Measurements from ENCODE around the gene PLCB2. TPM values are rescaled to one million over a fixed set of nuclear protein-coding genes. Genes with fewer than 3 reads are reported as not detected.

PLCB2 gene
- polyA plus RNA-seq, 1 donor from 2014 or later = 7.4 TPM

DNA sequence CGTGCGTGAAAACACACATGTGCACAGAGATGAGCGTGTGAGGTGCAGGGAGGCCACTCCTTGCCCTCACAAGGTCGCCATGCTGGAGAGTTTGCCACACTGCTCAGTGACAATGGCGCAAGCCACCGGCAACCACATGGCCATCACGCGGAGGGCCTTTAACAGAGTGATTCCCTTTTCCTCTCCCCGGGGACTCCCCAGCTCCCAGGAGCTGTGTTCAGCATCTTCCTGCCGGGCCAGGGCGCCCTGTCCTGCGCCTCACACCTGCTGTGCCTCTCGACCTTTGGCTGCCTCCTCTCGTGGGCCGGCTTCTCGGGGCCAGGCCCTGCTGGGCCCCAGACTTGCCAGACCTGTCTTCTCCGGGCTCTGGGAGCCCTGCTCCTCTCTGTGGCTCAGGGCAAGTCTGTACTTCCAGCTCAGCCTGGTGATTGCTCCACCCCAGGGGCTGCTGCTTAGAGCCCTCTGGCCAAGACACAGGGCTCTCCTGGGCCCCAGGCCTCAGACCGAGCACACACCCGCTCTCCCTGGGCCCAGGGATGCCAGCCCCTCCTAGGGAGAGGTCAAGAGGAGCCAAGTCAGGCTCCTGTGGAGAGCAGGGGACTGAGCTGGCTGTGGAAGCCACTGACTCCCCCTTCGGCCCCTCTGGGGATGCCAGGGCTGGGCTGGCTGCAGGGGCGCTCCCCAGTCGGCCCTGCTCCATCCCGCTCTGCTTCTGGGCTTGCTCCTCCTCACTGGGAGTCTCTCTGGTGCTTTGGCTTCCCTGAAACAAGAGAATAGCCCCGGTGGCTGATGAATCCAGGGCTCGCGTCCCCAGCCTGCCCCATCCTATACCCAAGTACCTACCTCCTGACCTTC is 27.4 kb upstream of the PLCB2 start:
- Histone ChIP-seq H3K27ac (ENCODE audit: low read length) (no peak overlapping the region), H2AFZ (ENCODE audit: low read depth, low read length) (no peak overlapping the region), H3K36me3 (ENCODE audit: insufficient read depth, low read length) (no peaks in the 10 kb centered on the region), H3K4me3 (ENCODE audit: low read length) (no peak overlapping the region), H3K27me3 (ENCODE audit: insufficient read depth, low read depth, low read length) (no peaks in the 10 kb centered on the region), H3K9ac (ENCODE audit: low read length) (no peak overlapping the region), H3F3A (ENCODE audit: insufficient read depth, low read length, poor library complexity, severe bottlenecking) (no peaks in the 10 kb centered on the region), H3K79me2 (replicated peaks; ENCODE audit: insufficient read depth, low read length) (no peaks in the 10 kb centered on the region), H3K4me2 (ENCODE audit: low read length) (no peak overlapping the region), H4K20me1 (ENCODE audit: insufficient read depth) (no peaks in the 10 kb centered on the region), H3K9me2 (ENCODE audit: insufficient read depth, low read length) (no peaks in the 10 kb centered on the region), H3K9me3 (ENCODE audit: low read length) (no peaks in the 10 kb centered on the region)
- no peak for TF ChIP-seq SMC3 (conservative IDR thresholded peaks at IDR 0.05; ENCODE audit: poor library complexity)
- TF ChIP-seq EP300 (conservative IDR thresholded peaks at IDR 0.05; ENCODE audit: poor library complexity, severe bottlenecking) = no peak
- TF ChIP-seq TAF1 (IDR thresholded peaks at IDR 0.05; ENCODE audit: low read depth) = no peak
- TF ChIP-seq RAD21 (conservative IDR thresholded peaks at IDR 0.05) = no peak

DNA sequence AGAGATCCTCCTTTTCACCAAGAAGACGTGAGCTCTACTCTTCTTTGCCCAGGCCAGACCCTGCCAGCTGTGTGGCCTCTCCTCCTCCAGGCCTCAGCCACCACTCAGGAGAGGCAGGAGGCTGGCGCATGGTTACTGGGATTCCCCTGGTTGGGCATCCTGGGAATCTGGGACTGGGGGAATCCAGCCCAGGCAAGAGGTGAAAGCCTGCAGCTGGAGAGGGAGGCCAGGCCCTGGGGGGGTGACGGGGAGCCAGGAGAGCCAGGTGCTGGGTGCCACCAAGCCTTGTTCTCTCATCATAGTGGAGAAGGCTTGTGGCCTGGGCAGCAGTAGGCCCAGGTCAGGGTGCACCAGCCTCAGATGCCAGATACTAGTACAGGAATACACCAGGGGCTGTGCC is 26.8 kb upstream of the PLCB2 start:
- H3K36me3 ChIP-seq (ENCODE audit: insufficient read depth, low read length) = no peaks in the 10 kb centered on the region
- H3K79me2 ChIP-seq (replicated peaks; ENCODE audit: insufficient read depth, low read length) = no peaks in the 10 kb centered on the region
- no peak for TF ChIP-seq EP300 (conservative IDR thresholded peaks at IDR 0.05; ENCODE audit: poor library complexity, severe bottlenecking)
- TF ChIP-seq TAF1 (IDR thresholded peaks at IDR 0.05; ENCODE audit: low read depth) = no peak
- TF ChIP-seq, protein P1, sequence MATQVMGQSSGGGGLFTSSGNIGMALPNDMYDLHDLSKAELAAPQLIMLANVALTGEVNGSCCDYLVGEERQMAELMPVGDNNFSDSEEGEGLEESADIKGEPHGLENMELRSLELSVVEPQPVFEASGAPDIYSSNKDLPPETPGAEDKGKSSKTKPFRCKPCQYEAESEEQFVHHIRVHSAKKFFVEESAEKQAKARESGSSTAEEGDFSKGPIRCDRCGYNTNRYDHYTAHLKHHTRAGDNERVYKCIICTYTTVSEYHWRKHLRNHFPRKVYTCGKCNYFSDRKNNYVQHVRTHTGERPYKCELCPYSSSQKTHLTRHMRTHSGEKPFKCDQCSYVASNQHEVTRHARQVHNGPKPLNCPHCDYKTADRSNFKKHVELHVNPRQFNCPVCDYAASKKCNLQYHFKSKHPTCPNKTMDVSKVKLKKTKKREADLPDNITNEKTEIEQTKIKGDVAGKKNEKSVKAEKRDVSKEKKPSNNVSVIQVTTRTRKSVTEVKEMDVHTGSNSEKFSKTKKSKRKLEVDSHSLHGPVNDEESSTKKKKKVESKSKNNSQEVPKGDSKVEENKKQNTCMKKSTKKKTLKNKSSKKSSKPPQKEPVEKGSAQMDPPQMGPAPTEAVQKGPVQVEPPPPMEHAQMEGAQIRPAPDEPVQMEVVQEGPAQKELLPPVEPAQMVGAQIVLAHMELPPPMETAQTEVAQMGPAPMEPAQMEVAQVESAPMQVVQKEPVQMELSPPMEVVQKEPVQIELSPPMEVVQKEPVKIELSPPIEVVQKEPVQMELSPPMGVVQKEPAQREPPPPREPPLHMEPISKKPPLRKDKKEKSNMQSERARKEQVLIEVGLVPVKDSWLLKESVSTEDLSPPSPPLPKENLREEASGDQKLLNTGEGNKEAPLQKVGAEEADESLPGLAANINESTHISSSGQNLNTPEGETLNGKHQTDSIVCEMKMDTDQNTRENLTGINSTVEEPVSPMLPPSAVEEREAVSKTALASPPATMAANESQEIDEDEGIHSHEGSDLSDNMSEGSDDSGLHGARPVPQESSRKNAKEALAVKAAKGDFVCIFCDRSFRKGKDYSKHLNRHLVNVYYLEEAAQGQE (IDR thresholded peaks at IDR 0.05; ENCODE audit: borderline replicate concordance) = no peak
- TF ChIP-seq POLR2AphosphoS5 (IDR thresholded peaks at IDR 0.05) = no peak
- TF ChIP-seq EZH2 (IDR thresholded peaks at IDR 0.05; ENCODE audit: borderline replicate concordance, insufficient read depth, low read length, poor library complexity, severe bottlenecking) = no peak
- no peak for TF ChIP-seq RAD21 (conservative IDR thresholded peaks at IDR 0.05)
- TF ChIP-seq MXI1 (conservative IDR thresholded peaks at IDR 0.05; ENCODE audit: poor library complexity, severe bottlenecking) = no peak
- TF ChIP-seq, protein P2, sequence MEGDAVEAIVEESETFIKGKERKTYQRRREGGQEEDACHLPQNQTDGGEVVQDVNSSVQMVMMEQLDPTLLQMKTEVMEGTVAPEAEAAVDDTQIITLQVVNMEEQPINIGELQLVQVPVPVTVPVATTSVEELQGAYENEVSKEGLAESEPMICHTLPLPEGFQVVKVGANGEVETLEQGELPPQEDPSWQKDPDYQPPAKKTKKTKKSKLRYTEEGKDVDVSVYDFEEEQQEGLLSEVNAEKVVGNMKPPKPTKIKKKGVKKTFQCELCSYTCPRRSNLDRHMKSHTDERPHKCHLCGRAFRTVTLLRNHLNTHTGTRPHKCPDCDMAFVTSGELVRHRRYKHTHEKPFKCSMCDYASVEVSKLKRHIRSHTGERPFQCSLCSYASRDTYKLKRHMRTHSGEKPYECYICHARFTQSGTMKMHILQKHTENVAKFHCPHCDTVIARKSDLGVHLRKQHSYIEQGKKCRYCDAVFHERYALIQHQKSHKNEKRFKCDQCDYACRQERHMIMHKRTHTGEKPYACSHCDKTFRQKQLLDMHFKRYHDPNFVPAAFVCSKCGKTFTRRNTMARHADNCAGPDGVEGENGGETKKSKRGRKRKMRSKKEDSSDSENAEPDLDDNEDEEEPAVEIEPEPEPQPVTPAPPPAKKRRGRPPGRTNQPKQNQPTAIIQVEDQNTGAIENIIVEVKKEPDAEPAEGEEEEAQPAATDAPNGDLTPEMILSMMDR (IDR thresholded peaks at IDR 0.05; ENCODE audit: poor library complexity, severe bottlenecking) = no peak
- TF ChIP-seq SMC3 (conservative IDR thresholded peaks at IDR 0.05; ENCODE audit: poor library complexity) = no peak
- no peak overlapping the region for H3K4me2 ChIP-seq (ENCODE audit: low read length)
- no peak overlapping the region for H3K9ac ChIP-seq (ENCODE audit: low read length)
- no peak overlapping the region for H2AFZ ChIP-seq (ENCODE audit: low read depth, low read length)
- H4K20me1 ChIP-seq (ENCODE audit: insufficient read depth) = no peaks in the 10 kb centered on the region
- H3K27me3 ChIP-seq (ENCODE audit: insufficient read depth, low read depth, low read length) = no peaks in the 10 kb centered on the region
- H3K27ac ChIP-seq (ENCODE audit: low read length) = no peak overlapping the region
- H3K9me2 ChIP-seq (ENCODE audit: insufficient read depth, low read length) = no peaks in the 10 kb centered on the region
- no peaks in the 10 kb centered on the region for H3K9me3 ChIP-seq (ENCODE audit: low read length)
- H3F3A ChIP-seq (ENCODE audit: insufficient read depth, low read length, poor library complexity, severe bottlenecking) = no peaks in the 10 kb centered on the region
- H3K4me3 ChIP-seq (ENCODE audit: low read length) = no peak overlapping the region
